SK-N-SH (cell line): ENCODE data around the gene SMPD3.

Experiments used
- POLR2AphosphoS5 ChIP-seq: IDR thresholded peaks from 2 replicates; pipeline ENCODE4 v1.6.1; 2012; ENCODE audit warnings: low read depth, low read length
- RFX5 ChIP-seq: IDR thresholded peaks from 2 replicates; pipeline ENCODE4 v1.6.1; 2012; ENCODE audit warnings: mild to moderate bottlenecking, improper control_type of control experiment, low read length
- TF ChIP-seq, protein P1 (sequence below): IDR thresholded peaks from 2 replicates; pipeline ENCODE4 v1.4.0; 2012; ENCODE audit warnings: low read depth
- TF ChIP-seq, protein P2 (sequence below): fragments of 150-350 bp; IDR thresholded peaks from 2 replicates; pipeline ENCODE4 v1.6.1; 2016; ENCODE audit warnings: mild to moderate bottlenecking, low read depth, low read length
- TF ChIP-seq, protein P3 (sequence below): fragments of 200-600 bp; sonication (generic); IDR thresholded peaks from 2 replicates; pipeline ENCODE4 v1.6.1; 2017; ENCODE audit warnings: antibody characterized with exemption, mild to moderate bottlenecking, moderate library complexity

DNA sequence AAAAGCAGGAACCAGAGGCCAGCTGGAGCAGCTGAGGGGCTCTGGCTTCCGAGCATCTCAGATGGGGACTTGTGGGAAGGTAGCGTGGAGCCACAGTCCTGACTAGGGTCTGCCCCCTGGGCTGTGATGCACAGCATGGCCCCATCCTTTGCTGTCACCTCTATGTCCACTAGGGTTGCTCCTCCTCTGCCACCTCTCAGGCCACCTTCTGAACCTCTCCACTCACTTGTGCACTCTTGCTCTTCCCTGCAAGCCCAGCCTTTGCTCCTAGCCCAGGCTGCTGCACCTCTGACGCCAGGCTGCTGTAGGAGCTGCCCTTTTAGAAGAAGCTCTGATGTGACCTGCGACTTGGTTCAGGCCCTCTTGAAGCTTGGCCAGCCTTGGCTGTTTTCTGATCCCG lies 24.3 kb upstream of the SMPD3 start:
- TF ChIP-seq RFX5: no peak
- no peak for TF ChIP-seq POLR2AphosphoS5
- TF ChIP-seq, protein P1, sequence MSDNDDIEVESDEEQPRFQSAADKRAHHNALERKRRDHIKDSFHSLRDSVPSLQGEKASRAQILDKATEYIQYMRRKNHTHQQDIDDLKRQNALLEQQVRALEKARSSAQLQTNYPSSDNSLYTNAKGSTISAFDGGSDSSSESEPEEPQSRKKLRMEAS: no peak
- TF ChIP-seq, protein P2, sequence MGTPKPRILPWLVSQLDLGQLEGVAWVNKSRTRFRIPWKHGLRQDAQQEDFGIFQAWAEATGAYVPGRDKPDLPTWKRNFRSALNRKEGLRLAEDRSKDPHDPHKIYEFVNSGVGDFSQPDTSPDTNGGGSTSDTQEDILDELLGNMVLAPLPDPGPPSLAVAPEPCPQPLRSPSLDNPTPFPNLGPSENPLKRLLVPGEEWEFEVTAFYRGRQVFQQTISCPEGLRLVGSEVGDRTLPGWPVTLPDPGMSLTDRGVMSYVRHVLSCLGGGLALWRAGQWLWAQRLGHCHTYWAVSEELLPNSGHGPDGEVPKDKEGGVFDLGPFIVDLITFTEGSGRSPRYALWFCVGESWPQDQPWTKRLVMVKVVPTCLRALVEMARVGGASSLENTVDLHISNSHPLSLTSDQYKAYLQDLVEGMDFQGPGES: no peak
- TF ChIP-seq, protein P3, sequence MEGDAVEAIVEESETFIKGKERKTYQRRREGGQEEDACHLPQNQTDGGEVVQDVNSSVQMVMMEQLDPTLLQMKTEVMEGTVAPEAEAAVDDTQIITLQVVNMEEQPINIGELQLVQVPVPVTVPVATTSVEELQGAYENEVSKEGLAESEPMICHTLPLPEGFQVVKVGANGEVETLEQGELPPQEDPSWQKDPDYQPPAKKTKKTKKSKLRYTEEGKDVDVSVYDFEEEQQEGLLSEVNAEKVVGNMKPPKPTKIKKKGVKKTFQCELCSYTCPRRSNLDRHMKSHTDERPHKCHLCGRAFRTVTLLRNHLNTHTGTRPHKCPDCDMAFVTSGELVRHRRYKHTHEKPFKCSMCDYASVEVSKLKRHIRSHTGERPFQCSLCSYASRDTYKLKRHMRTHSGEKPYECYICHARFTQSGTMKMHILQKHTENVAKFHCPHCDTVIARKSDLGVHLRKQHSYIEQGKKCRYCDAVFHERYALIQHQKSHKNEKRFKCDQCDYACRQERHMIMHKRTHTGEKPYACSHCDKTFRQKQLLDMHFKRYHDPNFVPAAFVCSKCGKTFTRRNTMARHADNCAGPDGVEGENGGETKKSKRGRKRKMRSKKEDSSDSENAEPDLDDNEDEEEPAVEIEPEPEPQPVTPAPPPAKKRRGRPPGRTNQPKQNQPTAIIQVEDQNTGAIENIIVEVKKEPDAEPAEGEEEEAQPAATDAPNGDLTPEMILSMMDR: no peak
